ENCODE measurements around the gene IL22. TPM values are rescaled to one million over a fixed set of nuclear protein-coding genes. Genes with fewer than 3 reads are reported as not detected.

The IL22 gene
- total RNA-seq, 1 donor from 2014 or later: not detected

GRCh38 chr12:68199127-68199526, 54.3 kb downstream of the IL22 start:
- TF ChIP-seq CTCF (IDR thresholded peaks at IDR 0.05; ENCODE audit: unreplicated experiment): no peak
- no peak for DNase-seq (ENCODE audit: low spot score, unreplicated experiment)
- peaks cover 5% of the 10 kb centered on the region for H3K27me3 Mint-ChIP-seq

GRCh38 chr12:68198507-68199086, 54.8 kb downstream of the IL22 start:
- no peaks in the 10 kb centered on the region for H3K36me3 Mint-ChIP-seq (ENCODE audit: insufficient read depth)
- H3K4me3 Mint-ChIP-seq (ENCODE audit: low read depth): no peak overlapping the region
- no peak for TF ChIP-seq CTCF (IDR thresholded peaks at IDR 0.05; ENCODE audit: unreplicated experiment)
- no peaks in the 10 kb centered on the region for H3K9me3 Mint-ChIP-seq (ENCODE audit: low read depth)
- H3K27me3 Mint-ChIP-seq: peaks cover 5% of the 10 kb centered on the region
- H3K27ac Mint-ChIP-seq: no peak overlapping the region
- peaks cover 9% of the 10 kb centered on the region for H3K4me1 Mint-ChIP-seq (ENCODE audit: low read depth)
- DNase-seq (ENCODE audit: low spot score, unreplicated experiment): no peak

More at GRCh38 chr12:68199127-68199526, 54.3 kb downstream of the IL22 start:
- no peaks in the 10 kb centered on the region for H3K9me3 Mint-ChIP-seq (ENCODE audit: low read depth)
- H3K4me3 Mint-ChIP-seq (ENCODE audit: low read depth): no peak overlapping the region
- H3K4me1 Mint-ChIP-seq (ENCODE audit: low read depth): peaks cover 9% of the 10 kb centered on the region
- no peaks in the 10 kb centered on the region for H3K36me3 Mint-ChIP-seq (ENCODE audit: insufficient read depth)
- no peak overlapping the region for H3K27ac Mint-ChIP-seq

Other genes with a start within 250 kb of the IL22 start
- gene IFNG, start 93.9 kb downstream of the IL22 start, total RNA-seq: not detected in 2 replicates
- not detected in 2 replicates for gene IL26, start 27.8 kb downstream of the IL22 start, total RNA-seq
- gene MDM1, start 78.8 kb upstream of the IL22 start, total RNA-seq: 21.5 and 24.6 TPM in 2 replicates

Measured in progenitor cell of endocrine pancreas (in vitro differentiated cells).